Gastrocnemius medialis (tissue), 4 donors: ENCODE measurements around the gene TAS2R60.
"Not testable (repeated sequence)": the region's sequence is repeated elsewhere in the genome, so short reads cannot be mapped to it uniquely, and the experiment has no call there.

Experiments used
- CTCF ChIP-seq, 5 experiments: fragments of 450-650 bp in 3 of 5; fragments of 200-600 bp in 2 of 5; sonication (generic) in 2 of 5; IDR thresholded peaks in 4 of 5; conservative IDR thresholded peaks in 1 of 5; 1 replicate in 4 of 5; 2 replicates in 1 of 5; pipeline ENCODE4 v1.5.1; 2016 to 2019; ENCODE audit warnings: antibody characterized with exemption in 5 of 5, mild to moderate bottlenecking in 3 of 5, moderate library complexity in 3 of 5
- POLR2A ChIP-seq, 2 donors: fragments of 450-650 bp; IDR thresholded peaks; one replicate each; pipeline ENCODE4 v1.6.1; 2017; ENCODE audit warnings: antibody characterized with exemption in 2 of 2, mild to moderate bottlenecking in 2 of 2, moderate library complexity in 2 of 2

GRCh38 chr7:143415209-143415608, 28.0 kb upstream of the TAS2R60 start:
- TF ChIP-seq CTCF (IDR thresholded peaks at IDR 0.05 in 4 of 5, conservative IDR thresholded peaks at IDR 0.05 in 1 of 5); POLR2A (IDR thresholded peaks at IDR 0.05): not testable (repeated sequence)
